B cell (primary cell): Measurements from ENCODE around the gene ACTN3.

Experiments used
- CTCF ChIP-seq: fragments of 200-600 bp; IDR thresholded peaks from one replicate; pipeline ENCODE4 v1.8.0; 2022; ENCODE audit warnings: antibody characterized with exemption, mild to moderate bottlenecking
- EZH2 ChIP-seq: IDR thresholded peaks from 2 replicates; pipeline ENCODE4 v1.6.1; 2012; ENCODE audit warnings: borderline replicate concordance, low read depth, mild to moderate bottlenecking, moderate library complexity, low read length; ENCODE audit not compliant: insufficient read depth, poor library complexity, severe bottlenecking

GRCh38 chr11:66539870-66540213 is 6.9 kb upstream of the ACTN3 start:
- TF ChIP-seq CTCF = no peak
- TF ChIP-seq EZH2 = no peak
